ENCODE data around the gene KLF1. TPM values are rescaled to one million over a fixed set of nuclear protein-coding genes. Genes with fewer than 3 reads are reported as not detected.

KLF1 gene
- total and polyA plus RNA-seq, 2 of the 13 experiments (the other 11 are each of a cell fraction or from before 2014, with no cell fraction given), result not detected

- TF ChIP-seq, protein P1, sequence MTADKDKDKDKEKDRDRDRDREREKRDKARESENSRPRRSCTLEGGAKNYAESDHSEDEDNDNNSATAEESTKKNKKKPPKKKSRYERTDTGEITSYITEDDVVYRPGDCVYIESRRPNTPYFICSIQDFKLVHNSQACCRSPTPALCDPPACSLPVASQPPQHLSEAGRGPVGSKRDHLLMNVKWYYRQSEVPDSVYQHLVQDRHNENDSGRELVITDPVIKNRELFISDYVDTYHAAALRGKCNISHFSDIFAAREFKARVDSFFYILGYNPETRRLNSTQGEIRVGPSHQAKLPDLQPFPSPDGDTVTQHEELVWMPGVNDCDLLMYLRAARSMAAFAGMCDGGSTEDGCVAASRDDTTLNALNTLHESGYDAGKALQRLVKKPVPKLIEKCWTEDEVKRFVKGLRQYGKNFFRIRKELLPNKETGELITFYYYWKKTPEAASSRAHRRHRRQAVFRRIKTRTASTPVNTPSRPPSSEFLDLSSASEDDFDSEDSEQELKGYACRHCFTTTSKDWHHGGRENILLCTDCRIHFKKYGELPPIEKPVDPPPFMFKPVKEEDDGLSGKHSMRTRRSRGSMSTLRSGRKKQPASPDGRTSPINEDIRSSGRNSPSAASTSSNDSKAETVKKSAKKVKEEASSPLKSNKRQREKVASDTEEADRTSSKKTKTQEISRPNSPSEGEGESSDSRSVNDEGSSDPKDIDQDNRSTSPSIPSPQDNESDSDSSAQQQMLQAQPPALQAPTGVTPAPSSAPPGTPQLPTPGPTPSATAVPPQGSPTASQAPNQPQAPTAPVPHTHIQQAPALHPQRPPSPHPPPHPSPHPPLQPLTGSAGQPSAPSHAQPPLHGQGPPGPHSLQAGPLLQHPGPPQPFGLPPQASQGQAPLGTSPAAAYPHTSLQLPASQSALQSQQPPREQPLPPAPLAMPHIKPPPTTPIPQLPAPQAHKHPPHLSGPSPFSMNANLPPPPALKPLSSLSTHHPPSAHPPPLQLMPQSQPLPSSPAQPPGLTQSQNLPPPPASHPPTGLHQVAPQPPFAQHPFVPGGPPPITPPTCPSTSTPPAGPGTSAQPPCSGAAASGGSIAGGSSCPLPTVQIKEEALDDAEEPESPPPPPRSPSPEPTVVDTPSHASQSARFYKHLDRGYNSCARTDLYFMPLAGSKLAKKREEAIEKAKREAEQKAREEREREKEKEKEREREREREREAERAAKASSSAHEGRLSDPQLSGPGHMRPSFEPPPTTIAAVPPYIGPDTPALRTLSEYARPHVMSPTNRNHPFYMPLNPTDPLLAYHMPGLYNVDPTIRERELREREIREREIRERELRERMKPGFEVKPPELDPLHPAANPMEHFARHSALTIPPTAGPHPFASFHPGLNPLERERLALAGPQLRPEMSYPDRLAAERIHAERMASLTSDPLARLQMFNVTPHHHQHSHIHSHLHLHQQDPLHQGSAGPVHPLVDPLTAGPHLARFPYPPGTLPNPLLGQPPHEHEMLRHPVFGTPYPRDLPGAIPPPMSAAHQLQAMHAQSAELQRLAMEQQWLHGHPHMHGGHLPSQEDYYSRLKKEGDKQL (CRISPR knock-in tag; IDR thresholded peaks at IDR 0.05; ENCODE audit: low read depth), result no peak
- no peak for TF ChIP-seq ZNF33B (CRISPR knock-in tag; IDR thresholded peaks at IDR 0.05)
- 0 out of 2 replicates have a peak, but pooled peaks have one; percentile 63 for TF ChIP-seq SAFB2 (CRISPR knock-in tag; IDR thresholded peaks at IDR 0.05; ENCODE audit: borderline replicate concordance, low read depth)
- no peak for TF ChIP-seq ZNF589 (CRISPR knock-in tag; conservative IDR thresholded peaks at IDR 0.05)
- TF ChIP-seq, protein P2, sequence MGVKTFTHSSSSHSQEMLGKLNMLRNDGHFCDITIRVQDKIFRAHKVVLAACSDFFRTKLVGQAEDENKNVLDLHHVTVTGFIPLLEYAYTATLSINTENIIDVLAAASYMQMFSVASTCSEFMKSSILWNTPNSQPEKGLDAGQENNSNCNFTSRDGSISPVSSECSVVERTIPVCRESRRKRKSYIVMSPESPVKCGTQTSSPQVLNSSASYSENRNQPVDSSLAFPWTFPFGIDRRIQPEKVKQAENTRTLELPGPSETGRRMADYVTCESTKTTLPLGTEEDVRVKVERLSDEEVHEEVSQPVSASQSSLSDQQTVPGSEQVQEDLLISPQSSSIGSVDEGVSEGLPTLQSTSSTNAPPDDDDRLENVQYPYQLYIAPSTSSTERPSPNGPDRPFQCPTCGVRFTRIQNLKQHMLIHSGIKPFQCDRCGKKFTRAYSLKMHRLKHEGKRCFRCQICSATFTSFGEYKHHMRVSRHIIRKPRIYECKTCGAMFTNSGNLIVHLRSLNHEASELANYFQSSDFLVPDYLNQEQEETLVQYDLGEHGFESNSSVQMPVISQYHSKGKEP (CRISPR knock-in tag; IDR thresholded peaks at IDR 0.05), result no peak
- no peak for TF ChIP-seq NFE2L2 (IDR thresholded peaks at IDR 0.05; ENCODE audit: low read length)
- no peak for TF ChIP-seq ZNF724P (CRISPR knock-in tag; IDR thresholded peaks at IDR 0.05; ENCODE audit: borderline replicate concordance)
- no peak for TF ChIP-seq TAF1 (CRISPR knock-in tag; IDR thresholded peaks at IDR 0.05)
- TF ChIP-seq, protein P3, sequence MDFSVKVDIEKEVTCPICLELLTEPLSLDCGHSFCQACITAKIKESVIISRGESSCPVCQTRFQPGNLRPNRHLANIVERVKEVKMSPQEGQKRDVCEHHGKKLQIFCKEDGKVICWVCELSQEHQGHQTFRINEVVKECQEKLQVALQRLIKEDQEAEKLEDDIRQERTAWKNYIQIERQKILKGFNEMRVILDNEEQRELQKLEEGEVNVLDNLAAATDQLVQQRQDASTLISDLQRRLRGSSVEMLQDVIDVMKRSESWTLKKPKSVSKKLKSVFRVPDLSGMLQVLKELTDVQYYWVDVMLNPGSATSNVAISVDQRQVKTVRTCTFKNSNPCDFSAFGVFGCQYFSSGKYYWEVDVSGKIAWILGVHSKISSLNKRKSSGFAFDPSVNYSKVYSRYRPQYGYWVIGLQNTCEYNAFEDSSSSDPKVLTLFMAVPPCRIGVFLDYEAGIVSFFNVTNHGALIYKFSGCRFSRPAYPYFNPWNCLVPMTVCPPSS (IDR thresholded peaks at IDR 0.05), result no peak
- TF ChIP-seq, protein P4, sequence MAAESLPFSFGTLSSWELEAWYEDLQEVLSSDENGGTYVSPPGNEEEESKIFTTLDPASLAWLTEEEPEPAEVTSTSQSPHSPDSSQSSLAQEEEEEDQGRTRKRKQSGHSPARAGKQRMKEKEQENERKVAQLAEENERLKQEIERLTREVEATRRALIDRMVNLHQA (CRISPR knock-in tag; IDR thresholded peaks at IDR 0.05), result no peak
- TF ChIP-seq, protein P5, sequence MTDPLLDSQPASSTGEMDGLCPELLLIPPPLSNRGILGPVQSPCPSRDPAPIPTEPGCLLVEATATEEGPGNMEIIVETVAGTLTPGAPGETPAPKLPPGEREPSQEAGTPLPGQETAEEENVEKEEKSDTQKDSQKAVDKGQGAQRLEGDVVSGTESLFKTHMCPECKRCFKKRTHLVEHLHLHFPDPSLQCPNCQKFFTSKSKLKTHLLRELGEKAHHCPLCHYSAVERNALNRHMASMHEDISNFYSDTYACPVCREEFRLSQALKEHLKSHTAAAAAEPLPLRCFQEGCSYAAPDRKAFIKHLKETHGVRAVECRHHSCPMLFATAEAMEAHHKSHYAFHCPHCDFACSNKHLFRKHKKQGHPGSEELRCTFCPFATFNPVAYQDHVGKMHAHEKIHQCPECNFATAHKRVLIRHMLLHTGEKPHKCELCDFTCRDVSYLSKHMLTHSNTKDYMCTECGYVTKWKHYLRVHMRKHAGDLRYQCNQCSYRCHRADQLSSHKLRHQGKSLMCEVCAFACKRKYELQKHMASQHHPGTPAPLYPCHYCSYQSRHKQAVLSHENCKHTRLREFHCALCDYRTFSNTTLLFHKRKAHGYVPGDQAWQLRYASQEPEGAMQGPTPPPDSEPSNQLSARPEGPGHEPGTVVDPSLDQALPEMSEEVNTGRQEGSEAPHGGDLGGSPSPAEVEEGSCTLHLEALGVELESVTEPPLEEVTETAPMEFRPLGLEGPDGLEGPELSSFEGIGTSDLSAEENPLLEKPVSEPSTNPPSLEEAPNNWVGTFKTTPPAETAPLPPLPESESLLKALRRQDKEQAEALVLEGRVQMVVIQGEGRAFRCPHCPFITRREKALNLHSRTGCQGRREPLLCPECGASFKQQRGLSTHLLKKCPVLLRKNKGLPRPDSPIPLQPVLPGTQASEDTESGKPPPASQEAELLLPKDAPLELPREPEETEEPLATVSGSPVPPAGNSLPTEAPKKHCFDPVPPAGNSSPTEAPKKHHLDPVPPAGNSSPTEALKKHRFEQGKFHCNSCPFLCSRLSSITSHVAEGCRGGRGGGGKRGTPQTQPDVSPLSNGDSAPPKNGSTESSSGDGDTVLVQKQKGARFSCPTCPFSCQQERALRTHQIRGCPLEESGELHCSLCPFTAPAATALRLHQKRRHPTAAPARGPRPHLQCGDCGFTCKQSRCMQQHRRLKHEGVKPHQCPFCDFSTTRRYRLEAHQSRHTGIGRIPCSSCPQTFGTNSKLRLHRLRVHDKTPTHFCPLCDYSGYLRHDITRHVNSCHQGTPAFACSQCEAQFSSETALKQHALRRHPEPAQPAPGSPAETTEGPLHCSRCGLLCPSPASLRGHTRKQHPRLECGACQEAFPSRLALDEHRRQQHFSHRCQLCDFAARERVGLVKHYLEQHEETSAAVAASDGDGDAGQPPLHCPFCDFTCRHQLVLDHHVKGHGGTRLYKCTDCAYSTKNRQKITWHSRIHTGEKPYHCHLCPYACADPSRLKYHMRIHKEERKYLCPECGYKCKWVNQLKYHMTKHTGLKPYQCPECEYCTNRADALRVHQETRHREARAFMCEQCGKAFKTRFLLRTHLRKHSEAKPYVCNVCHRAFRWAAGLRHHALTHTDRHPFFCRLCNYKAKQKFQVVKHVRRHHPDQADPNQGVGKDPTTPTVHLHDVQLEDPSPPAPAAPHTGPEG (CRISPR knock-in tag; IDR thresholded peaks at IDR 0.05), result no peak
Observed at GRCh38 chr19:12847159-12848139, 39.6 kb downstream of the KLF1 start (continued).
